Fibroblast of the conjunctiva (primary cell): ENCODE measurements around the gene OLIG1.

ENCODE experiments used
- DNase-seq: peaks from one replicate; pipeline ENCODE4 v3.0.0-alpha.2; 2010; ENCODE audit warnings: low read depth

The OLIG1 gene

DNA sequence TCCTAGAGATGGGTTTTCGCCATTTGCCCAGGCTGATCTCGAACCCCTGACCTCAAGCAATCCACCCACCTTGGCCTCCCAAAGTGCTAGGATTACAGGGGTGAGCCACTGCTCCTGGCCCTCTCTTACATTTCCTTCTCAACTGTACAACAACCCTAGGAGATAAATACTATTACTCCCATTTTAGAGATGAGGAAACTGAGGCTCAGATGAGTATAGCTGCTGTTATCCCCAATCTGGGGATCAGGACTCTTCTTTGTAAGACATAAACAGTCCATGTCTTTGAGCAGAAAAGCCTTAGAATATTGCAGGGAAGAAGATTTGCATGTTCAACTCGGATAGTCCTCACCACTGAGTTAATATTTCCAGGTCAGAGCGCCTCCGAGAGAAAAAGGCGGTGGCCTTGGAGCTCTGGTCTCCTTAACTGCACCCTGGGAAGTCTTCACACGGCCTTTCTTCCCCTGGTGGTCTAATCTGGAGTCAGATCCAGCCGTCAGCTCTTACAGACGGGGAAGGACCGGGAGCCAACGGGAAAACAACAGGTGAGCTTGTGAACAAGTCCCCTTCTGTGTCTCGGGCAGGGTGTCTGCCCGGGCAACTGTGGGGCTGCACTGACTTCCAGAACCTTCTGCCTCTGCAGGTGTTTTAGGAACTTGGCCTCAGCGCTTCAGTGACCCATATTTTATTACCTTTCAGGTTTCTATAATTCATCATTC lies 5.9 kb upstream of the OLIG1 start:
- no peak for DNase-seq

- DNase-seq: no peak
These were observed 5.1 kb upstream of the OLIG1 start for GRCh38 chr21:33064623-33065390.

GRCh38 chr21:33067043-33067442 lies 2.9 kb upstream of the OLIG1 start:
- DNase-seq: no peak

- DNase-seq: no peak
These were observed 2.5 kb upstream of the OLIG1 start for GRCh38 chr21:33067457-33067856.

DNA sequence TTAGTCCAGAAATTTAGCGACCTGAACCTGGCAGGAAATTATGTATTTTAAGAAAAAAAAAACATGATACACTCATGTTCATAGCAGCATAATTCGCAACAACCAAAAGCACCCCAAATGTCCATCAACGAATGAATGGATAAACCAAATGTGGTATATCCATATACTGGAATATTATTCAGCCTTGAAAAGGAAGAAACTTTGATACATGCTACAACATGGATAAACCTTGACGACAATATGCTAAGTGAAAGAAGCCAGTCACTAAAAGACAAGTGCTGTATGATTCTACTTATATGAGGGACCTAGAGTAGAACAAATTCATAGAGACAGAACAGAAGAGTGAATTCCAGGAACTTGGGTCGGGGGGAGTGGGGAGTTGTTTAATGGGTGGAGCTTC lies 698 bp upstream of the OLIG1 start:
- DNase-seq: no peak

GRCh38 chr21:33069645-33069993 lies 322 bp upstream of the OLIG1 start:
- DNase-seq: no peak

- no peak for DNase-seq
These were observed 730 bp downstream of the OLIG1 start for GRCh38 chr21:33070744-33070997.

DNA sequence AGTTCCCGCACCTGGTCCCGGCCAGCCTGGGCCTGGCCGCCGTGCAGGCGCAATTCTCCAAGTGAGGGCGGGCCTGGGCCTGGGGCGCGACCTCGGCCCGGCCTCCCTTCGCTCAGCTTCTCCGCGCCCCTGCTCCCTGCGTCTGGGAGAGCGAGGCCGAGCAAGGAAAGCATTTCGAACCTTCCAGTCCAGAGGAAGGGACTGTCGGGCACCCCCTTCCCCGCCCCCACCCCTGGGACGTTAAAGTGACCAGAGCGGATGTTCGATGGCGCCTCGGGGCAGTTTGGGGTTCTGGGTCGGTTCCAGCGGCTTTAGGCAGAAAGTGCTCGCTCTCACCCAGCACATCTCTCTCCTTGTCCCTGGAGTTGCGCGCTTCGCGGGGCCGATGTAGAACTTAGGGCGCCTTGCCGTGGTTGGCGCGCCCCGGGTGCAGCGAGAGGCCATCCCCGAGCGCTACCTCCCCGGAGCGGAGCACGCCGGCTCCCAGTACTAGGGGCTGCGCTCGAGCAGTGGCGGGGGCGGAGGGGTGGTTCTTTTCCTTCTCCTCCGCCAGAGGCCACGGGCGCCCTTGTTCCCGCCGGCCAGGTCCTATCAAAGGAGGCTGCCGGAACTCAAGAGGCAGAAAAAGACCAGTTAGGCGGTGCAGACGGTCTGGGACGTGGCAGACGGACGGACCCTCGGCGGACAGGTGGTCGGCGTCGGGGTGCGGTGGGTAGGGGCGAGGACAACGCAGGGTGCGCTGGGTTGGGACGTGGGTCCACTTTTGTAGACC lies 1.2 kb downstream of the OLIG1 start:
- DNase-seq: no peak

- no peak for DNase-seq
These were observed 1.9 kb downstream of the OLIG1 start for GRCh38 chr21:33071770-33072306.

DNA sequence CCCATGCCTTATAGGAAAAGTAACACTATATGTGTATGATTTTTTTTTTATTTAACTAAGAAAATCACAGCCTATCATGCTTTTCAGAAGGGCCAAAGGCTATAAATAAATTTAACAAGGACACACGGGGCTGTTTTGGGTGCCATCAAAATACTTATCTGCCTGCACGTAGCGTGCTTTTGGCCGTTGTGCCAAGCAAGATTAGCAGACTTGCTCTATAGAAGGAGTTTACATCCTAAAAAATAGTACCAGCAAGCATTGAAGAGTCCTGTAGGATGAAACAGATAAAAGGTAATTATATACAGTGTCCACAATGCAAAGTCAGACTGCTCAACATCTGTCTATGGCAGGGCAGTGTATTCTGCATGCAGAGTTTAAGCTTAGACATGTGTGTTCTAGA lies 3.7 kb downstream of the OLIG1 start:
- DNase-seq: no peak

DNA sequence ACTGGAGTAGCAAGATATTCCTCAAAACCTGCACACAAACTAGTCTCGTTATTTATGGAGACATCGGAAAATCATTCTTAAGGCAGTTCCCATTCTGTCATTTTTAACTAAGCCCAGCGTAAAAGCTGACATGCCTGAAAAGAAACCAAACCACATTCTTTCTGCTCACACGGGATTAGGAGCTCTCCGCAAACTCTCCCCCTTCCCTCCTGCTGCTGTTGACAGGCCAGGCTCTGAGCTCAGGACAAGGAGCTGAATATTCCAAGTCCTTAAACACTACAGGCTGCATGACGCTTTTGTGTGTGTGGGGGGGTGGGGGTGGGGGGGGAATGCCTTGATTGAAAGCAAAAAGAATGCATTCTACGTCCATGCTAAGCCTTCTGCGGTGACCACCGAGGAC lies 5.2 kb downstream of the OLIG1 start:
- DNase-seq: no peak

GRCh38 chr21:33075596-33076195 lies 5.8 kb downstream of the OLIG1 start:
- DNase-seq: no peak

DNA sequence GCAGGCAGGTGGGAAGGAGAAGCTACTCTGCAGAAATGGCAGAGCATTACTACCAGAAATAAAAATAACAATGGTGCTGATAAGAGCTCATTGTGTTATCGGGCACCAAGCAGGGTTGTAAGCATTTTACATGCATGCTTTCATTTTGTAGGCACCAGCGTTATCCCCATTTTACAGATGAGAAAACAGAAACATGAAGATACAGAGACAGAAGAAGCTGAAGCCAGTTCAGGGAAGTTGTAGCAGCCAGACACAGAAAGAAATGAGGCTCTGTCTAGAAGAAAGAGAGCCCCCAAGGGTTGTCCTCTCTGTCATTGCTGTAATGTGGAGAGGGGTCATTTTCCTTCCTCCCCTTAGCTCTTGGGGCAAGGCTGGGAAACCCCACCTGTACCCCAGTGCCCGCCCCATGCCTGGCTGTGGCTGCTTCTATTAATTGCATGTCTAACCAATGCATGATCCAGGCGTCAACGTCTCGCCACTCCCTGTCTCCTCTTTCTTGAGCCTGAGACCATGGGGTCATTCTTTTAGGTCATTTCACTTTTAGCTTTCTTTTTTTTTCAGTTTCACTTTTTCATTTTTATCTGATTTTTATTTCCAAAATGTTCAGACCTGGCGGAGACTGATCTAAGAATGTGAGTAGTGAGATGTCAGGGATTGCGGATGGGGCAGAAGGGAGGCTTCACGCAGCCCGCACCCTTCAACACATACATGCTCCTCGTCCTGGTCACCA lies 6.8 kb downstream of the OLIG1 start:
- DNase-seq: no peak

DNA sequence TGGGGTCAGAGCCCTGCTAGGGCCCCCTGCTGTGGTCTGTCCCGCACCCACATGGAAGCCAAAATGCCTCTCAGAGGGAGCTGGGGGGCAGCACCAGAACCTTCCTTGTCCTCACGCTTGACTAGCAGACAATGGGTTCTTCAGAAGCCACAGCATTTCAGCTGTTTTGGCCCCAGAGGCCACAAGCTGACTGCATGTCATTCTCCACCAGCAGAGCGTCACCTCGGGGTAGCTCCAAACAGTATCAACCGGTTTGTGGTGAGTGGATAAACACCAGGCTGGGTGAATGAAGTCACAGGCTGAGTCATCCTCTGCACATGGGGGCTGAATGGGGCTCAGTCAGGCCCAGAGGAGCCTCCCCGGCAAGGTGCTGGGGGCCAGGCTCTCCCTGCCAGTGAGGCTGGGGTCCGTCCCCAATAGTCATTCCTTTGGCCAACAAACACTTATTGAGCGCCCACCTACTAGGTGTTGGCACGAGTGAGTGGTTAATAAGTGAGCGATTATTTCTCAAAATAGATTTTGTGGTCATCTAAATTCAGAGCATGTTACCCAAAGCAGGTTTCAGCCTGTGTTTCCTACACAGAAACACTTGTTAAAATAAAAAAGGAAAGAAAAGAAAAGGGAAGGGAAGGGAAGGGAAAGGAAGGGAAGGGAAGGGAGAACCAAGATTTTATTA lies 9.1 kb downstream of the OLIG1 start:
- no peak for DNase-seq

GRCh38 chr21:33080376-33080775 lies 10.4 kb downstream of the OLIG1 start:
- no peak for DNase-seq

- no peak for DNase-seq
These were observed 10.8 kb downstream of the OLIG1 start for GRCh38 chr21:33080776-33081175.

DNA sequence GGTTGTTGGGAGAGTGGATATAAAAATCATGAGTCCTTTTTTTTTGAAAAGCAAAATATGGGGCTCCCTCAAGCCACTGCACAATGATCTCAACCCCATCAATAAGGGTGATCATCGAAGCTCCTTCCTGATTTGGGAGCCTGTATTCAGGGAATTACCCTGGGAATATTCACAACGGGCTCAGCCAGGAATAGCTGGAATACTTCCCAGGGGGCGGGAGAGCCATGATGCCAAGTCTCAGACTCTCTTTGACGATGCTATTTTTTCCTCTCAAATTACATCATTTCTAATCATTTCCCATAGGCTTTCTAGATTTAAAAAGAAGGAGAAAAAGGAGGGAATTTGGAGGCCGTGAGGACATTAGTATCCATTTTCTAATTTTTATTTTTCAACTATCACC lies 18.4 kb downstream of the OLIG1 start:
- no peak for DNase-seq

DNA sequence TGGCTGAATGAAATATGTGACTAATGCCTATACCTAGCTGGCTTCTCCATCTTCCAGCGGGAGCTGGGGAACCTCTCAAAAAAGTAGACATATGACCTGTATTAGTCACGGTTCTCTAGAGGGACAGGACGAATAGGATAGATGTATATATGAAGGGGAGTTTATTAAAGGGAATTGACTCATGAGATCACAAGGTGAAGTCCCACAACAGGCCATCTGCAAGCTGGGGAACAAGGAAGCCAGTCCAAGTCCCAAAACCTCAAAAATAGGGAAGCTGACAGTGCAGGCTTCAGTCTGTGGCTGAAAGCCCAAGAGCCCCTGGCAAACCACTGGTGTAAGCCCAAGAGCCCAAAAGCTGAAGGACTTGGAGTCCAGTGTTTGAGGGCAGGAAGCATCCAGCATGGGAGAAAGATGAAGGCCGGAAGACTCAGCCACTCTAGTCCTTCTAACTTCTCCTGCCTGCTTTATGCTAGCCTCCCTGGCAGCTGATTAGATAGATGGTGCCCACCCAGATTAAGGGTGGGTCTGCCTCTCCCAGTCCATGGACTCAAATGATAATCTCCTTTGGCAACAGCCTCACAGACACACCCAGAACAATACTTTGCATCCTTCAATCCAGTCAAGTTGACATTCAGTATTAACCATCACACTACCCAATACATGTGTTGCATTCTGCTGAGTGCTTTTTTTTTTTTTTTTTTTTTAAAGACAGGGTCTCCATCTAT lies 19.6 kb downstream of the OLIG1 start:
- no peak for DNase-seq

GRCh38 chr21:33096426-33096825 lies 26.5 kb downstream of the OLIG1 start:
- DNase-seq: no peak

DNA sequence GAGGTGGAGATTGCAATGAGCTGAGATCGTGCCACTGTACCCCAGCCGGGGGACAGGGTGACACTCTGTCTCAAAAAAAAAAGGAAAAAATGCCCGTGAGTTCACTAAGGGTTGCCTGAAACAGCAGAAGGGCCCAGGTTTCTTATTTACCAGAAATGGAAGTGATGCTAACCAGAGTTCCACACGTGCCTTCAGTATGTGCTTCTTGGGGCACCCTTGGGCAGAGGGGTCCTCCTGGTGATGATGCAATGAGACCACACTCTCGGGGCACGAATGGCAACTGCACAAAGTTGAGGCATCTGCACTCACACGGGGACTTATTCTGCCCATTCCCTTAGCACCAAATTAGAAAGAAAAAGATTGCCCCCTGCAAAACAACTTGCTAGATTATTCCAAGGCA lies 29.2 kb downstream of the OLIG1 start:
- no peak for DNase-seq
